GM19193 (cell line): Measurements from ENCODE around the gene TMEM9.

Source experiments
- POLR2A ChIP-seq: IDR thresholded peaks from 4 replicates; pipeline ENCODE4 v1.6.1; 2011; ENCODE audit not compliant: insufficient read depth, insufficient read length; ENCODE audit errors: extremely low read depth

TMEM9 gene

GRCh38 chr1:201125019-201125418 is 29.3 kb downstream of the TMEM9 start:
- no peak for TF ChIP-seq POLR2A

DNA sequence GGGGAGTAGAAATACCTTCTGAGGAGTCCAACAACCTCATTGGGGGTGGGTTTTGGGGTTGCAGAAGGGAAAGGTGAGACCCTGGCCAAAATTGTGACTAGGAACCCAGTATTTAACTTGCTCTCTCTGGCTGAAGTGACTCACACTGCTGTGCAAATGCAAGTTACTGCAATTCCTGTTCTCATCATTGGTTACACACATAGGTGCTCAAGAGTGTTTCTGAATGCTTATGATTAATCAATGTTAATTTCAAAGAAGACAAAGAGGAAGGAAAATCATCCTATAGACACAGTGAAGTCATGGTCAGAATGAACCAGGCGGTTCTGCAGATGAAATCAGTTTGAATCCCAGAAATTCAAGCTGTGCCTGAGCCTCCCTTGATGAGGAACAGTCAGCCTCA is 30.4 kb downstream of the TMEM9 start:
- no peak for TF ChIP-seq POLR2A

DNA sequence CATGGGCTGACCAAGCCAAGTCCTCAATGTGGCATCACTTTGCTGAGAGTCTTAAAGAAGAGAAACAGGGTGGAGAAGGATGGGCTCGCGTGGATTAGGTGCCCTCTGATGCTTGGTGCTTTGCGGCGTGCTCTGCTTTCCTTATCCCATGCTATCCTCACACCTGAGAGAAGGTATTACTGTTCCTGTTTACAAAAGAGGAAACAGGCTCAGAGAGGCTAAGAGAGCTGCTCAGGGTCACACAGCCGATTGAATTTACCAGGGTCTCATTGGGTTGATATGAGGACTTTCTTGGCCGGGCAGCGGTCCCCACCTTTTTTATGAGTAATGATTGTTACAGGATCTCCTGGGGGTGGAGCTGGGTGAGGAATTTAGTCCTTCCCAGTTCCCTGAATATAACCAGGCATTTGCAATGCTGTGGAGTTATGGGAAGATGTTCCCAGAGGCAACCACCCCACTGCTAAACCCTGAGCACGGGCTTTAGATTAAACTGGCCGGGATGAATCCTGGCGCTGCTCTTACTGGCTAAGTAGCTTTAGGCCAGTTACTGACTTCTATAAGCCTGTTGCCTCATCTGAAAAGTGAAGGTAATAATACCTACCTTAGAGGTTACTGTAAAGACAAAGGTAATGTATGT is 31.8 kb downstream of the TMEM9 start:
- TF ChIP-seq POLR2A, result no peak

DNA sequence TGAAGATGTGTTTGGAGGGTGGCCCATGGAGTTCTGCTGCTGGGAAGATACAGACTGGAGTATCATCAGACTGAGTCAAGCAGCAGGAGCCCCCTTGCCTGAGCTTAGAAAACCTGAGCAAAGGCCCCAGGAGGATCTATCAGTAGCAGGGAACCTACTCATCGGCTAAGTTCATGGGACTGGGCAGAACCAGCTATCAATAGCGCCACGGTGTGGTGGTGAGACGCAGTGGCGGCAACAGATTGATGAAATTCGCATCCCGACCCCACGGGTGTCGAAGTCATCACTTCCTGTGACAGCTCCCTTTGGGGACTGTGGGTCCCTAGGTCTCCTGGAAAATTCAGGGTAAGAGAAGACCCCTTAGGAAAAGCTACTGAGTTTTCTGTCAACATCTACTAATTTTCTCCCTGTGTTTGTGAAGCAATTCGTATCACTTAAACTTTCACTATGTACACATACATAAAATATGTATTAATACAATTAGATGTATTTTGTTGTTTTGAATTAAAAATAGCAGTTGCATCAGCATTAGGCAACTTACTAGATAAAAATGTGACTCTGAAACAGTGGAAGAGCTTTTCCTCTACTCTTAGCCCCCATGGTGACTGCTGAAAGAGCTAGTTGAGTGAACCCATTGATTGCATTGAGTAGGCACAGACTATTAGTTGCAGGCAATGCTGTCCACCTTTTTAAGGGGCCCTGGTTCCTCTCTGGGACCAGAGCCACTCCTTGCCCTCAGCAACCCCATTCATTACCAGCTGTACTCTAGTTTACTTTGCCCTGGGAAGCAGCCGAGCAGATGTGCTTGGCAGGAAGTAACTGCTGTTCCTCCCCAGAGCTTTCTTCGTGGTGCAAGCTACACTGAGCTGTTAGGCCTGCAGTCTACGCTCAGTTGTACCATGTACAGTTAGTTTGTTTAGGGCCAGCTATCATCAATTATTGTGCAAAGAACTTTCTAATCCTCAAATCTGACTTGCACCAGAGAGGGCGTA is 34.8 kb downstream of the TMEM9 start:
- TF ChIP-seq POLR2A, result no peak

DNA sequence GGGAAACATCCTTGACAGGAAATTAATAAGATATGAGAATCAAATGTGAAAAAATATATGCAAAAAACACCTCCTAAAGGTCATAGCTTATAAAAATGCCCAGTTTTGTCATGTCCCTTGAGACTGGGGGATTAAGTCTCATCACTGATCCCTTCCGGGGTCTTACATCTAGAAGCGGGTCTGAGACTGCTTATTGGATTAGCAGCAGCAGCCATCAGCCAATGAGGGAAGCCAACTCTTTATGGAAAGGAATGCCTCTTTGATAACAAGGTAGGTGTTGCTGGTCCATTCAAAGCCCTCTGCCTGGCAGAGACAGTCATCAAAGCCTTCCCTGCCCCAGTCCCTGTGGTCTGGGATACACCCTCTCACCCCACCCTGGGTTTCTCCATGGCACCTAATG is 38.2 kb downstream of the TMEM9 start:
- TF ChIP-seq POLR2A, result no peak

DNA sequence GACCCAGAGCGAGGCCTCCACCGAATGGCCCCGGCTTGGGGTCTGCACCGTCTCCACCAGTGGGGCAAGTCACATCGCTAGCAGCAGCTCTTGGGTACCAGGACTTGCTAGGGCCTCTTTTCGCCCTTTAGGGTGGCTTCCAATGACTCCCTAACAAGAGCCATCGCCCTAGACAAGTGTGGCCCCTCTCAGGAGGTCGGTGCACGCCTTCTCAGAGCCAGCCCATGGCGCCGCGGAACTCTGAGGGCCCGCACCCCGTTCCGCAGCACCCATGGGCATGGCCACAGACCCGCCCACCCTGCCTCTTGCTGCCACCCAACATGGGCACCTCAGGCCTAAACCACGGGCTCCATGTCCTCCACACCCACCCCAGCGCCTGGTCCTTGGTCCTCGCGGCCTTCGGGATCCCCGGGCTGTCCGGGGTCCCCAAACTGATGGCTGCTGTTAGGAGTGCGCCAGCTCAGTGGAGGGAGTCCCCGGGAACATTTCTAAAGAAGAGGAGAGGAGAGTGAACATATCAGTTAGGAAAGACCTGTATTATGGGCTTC is 38.8 kb downstream of the TMEM9 start:
- no peak for TF ChIP-seq POLR2A

DNA sequence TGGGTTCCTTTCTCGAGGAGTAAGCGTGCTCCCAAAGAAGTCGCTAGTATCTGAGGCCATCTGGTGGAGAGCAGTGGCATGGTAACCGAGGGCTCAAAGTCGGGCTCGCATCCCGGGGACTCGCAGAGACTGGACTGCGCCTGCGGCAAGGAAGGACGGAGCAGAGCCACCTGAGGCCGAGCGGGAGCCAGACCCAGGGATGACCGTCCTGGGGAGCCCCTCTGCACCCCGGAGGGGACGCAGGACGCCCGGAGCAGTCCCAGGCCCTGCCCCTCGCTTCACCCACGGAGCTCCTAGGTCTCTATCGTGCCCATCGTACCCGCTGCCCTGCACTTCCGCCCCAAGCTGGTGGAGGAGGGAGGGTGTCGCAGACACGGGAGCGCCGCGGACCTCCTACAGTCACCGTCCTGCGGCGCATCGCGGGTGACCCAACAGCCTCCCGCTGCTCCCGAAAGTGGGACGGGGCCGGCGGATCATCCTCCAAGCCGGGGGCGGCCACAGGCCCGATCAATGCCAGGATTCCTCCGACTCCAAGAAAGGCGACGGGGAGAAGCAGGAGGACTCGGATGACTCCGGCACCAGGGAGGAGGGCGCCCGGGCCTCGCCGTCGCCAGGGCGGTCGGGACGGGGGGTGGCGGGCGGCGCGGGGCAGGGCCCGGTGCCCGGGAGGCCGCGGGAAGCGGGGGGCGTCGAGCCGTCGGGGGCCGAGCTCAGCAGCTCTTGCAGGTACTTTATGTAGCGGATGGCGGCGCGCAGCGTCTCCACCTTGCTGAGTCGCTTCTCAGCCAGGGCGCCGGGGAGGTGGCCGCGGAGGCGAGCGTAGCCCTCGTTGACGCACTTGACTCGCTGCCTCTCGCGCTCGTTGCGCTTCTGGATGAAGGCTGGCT is 39.8 kb downstream of the TMEM9 start:
- no peak for TF ChIP-seq POLR2A

DNA sequence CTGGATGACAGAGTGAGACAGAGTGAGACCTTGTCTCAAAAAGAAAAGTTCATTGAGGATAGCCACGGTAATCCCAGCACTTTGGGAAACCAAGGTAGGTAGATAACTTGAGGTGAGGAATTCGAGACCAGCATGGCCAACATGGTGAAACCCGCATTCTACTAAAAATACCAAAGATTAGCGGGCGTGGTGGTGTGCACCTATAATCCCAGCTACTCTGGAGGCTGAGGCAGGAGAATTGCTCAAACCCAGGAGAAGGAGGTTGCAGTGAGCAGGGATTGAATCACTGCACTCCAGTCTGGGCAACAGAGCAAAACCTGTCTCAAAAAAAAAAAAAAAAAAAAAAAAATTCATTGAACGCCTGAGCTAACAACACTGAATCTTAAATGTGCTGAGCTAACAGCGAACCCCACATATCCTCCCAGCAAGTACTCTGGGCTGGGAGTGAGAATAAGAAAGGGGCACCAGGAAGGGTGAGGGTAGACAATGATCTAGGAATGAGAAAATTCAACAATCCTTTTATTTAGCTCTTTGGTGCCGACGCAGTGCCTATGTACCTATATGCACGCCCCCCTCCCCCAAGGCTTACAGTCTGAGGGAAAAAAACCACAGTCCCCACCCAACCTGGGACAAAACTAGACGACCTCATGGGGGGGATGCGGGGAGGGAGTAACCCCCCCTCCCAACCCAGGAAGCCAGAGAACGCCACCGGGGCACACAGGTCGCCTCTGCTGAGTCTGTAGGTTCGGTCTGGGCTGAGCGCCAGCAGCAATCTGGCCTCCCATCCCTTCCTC is 40.6 kb downstream of the TMEM9 start:
- no peak for TF ChIP-seq POLR2A

GRCh38 chr1:201112926-201113325 is 41.3 kb downstream of the TMEM9 start:
- no peak for TF ChIP-seq POLR2A

GRCh38 chr1:201112173-201112731 is 42.0 kb downstream of the TMEM9 start, which contains the start of gene CACNA1S:
CACNA1S (minus strand) TSS chr1:201112426; CDS start chr1:201112339, 87 bp downstream.
- no peak for TF ChIP-seq POLR2A

DNA sequence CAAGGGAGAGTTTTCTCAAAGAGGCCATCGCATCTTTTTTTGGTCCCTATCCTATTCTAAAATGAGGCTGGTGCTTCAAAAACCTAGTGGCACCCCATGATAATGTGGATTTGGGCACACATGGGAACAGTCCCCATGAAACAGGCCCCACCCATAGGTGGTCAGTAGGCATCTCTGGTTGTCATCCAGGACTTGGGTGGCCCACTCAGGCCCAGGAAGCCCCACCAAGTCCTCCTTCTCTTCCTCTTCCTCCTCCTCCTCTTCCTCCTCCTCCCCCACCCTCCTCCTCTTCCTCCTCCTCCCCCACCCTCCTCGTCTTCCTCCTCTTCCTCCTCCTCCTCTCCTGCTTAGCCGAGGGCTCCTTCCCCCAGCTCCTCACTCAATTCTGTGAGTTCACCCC is 42.6 kb downstream of the TMEM9 start:
- TF ChIP-seq POLR2A, result no peak

GRCh38 chr1:201111156-201111555 is 43.1 kb downstream of the TMEM9 start:
- TF ChIP-seq POLR2A, result no peak

DNA sequence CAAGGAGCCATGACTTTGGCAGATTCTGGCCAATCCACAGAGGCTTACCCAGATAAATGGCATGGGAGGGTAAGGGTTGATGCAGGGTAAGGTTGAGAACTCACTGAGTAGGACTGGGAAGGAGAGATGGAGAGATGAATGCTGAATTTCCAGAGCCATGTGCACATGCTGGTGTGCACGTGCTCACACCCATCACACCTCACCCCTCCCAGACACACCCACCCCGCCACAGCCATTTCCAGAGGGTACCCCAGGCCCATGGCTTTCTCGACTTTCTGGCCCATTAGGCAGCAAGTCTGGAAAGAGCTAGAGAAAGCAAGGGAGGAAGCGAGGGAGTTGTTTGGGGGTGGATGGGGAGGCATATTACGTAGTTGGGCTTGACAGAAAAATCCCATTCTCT is 43.7 kb downstream of the TMEM9 start:
- TF ChIP-seq POLR2A, result no peak
